T-cell (primary cell): ENCODE results near the gene LGR6. TPM values are rescaled to one million over a fixed set of nuclear protein-coding genes. Genes with fewer than 3 reads are reported as not detected.
A peak's percentile ranks its signal among the peaks of the same experiment; 100 is the strongest.

Source experiments
- ATAC-seq, 4 experiments: fragments of 200-7000 bp in 3 of 4; fragments of 150-1000 bp in 1 of 4; cut with Tn5 transposase; replicated peaks in 1 of 4; 1 replicate in 3 of 4; 2 replicates in 1 of 4; pipeline ENCODE4 v1.10.0; 2021; ENCODE audit warnings: moderate library complexity in 3 of 4, mild to moderate bottlenecking in 2 of 4, moderate number of reproducible peaks in 1 of 4
- CTCF ChIA-PET, 2 donors: fragments of 300-600 bp; sonication (Branson Sonifier 250); formaldehyde crosslinking; loops; one replicate each; lab custom pipeline; 2022; ENCODE audit warnings: antibody characterized with exemption in 2 of 2; lab: Charles Lee
- POLR2A ChIA-PET, 2 donors: fragments of 300-600 bp; sonication (Branson Sonifier 250); formaldehyde crosslinking; loops; one replicate each; lab custom pipeline; 2022; ENCODE audit warnings: antibody characterized with exemption in 2 of 2; lab: Charles Lee
- DNase-seq, 35 experiments: peaks; one replicate each; pipeline versions ENCODE4 v3.0.0 to v3.0.0-alpha.2; 2013 to 2023
- H3K27ac ChIP-seq: one replicate; pipeline ENCODE4 v1.5.1; 2013; ENCODE audit warnings: low read length
- H3K27me3 ChIP-seq, 2 experiments: replicated peaks in 1 of 2; 1 replicate in 1 of 2; 2 replicates in 1 of 2; pipeline versions ENCODE4 v1.6.1 to v1.7.0; 2013; ENCODE audit warnings: low read length in 1 of 2, mixed read lengths in 1 of 2; ENCODE audit not compliant: control insufficient read depth in 2 of 2, insufficient read depth in 2 of 2; ENCODE audit errors: extremely low read depth in 1 of 2
- H3K36me3 ChIP-seq, 2 donors: 1 replicate in 1 of 2; 2 replicates in 1 of 2; pipeline versions ENCODE4 v1.6.1 to v1.7.0; 2013; ENCODE audit warnings: low read length in 1 of 2; ENCODE audit not compliant: control insufficient read depth in 2 of 2, insufficient read depth in 1 of 2; ENCODE audit errors: extremely low read depth in 1 of 2
- H3K4me1 ChIP-seq, 2 experiments: 1 replicate in 1 of 2; 2 replicates in 1 of 2; pipeline versions ENCODE4 v1.6.1 to v1.7.0; 2013; ENCODE audit warnings: low read length in 2 of 2, mixed read lengths in 1 of 2; ENCODE audit not compliant: insufficient read depth in 2 of 2, control insufficient read depth in 1 of 2; ENCODE audit errors: extremely low read depth in 1 of 2
- H3K4me3 ChIP-seq, 2 donors: 1 replicate in 1 of 2; 2 replicates in 1 of 2; pipeline versions ENCODE4 v1.5.1 to v1.7.0; 2013; ENCODE audit warnings: mild to moderate bottlenecking in 2 of 2, low read length in 1 of 2, moderate library complexity in 1 of 2; ENCODE audit not compliant: control insufficient read depth in 1 of 2; ENCODE audit errors: extremely low read depth in 1 of 2
- H3K9me3 ChIP-seq: 2 replicates; pipeline ENCODE4 v1.7.0; 2013
- H3K27ac Mint-ChIP-seq, 2 donors: one replicate each; pipeline ENCODE4 v1.8.0; 2020 to 2021; ENCODE audit warnings: mild to moderate bottlenecking in 2 of 2, mixed read lengths in 2 of 2
- H3K27me3 Mint-ChIP-seq, 2 donors: one replicate each; pipeline ENCODE4 v1.8.0; 2021 to 2022; ENCODE audit warnings: mixed read lengths in 2 of 2
- H3K36me3 Mint-ChIP-seq: one replicate; pipeline ENCODE4 v1.8.0; 2021; ENCODE audit warnings: mixed read lengths
- H3K4me1 Mint-ChIP-seq, 3 donors: one replicate each; pipeline ENCODE4 v1.8.0; 2020 to 2022; ENCODE audit warnings: mixed read lengths in 3 of 3, mild to moderate bottlenecking in 1 of 3
- H3K4me3 Mint-ChIP-seq, 3 donors: one replicate each; pipeline ENCODE4 v1.8.0; 2020 to 2022; ENCODE audit warnings: mild to moderate bottlenecking in 3 of 3, mixed read lengths in 3 of 3, moderate library complexity in 3 of 3
- H3K9me3 Mint-ChIP-seq, 3 donors: one replicate each; pipeline ENCODE4 v1.8.0; 2020 to 2022; ENCODE audit warnings: mixed read lengths in 3 of 3
- WGBS: methylation state at CpG from one replicate; pipeline ENCODE4 v1.1.5; 2013; ENCODE audit warnings: missing lambda C conversion rate; ENCODE audit not compliant: insufficient coverage; 5-methylcytosine and 5-hydroxymethylcytosine counted together
- total RNA-seq, 35 experiments: library from RNA in 6 of 35; stranded (reverse) in 6 of 35; fragments of 120-200 nt in 1 of 35; gene quantifications; one replicate each; pipeline versions ENCODE4 v1.2.1 to v1.2.4 and lab custom pipeline; 2013 to 2026

Gene LGR6
- total RNA-seq, 5 donors from 2014 or later (not counting 1 experiment from before 2014, with no cell fraction given) = 0.58 to 13.1 (median 1.8) TPM

GRCh38 chr1:202264300-202264699 is 70.7 kb downstream of the LGR6 start:
- ATAC-seq (no peak), DNase-seq (no peak)
- Mint-ChIP-seq H3K9me3 (peaks cover 0 to 3% (median 0%) of the 10 kb centered on the region in 3 donors), H3K4me3 (no peak overlapping the region), H3K4me1 (no peaks in the 10 kb centered on the region), H3K36me3 (no peaks in the 10 kb centered on the region), H3K27ac (no peak overlapping the region), H3K27me3 (peaks cover 43 to 49% of the 10 kb centered on the region in 2 donors)
- H3K4me1 ChIP-seq = no peaks in the 10 kb centered on the region
- CTCF ChIA-PET = no interaction called here
- H3K4me3 ChIP-seq = no peak overlapping the region
- POLR2A ChIA-PET = no interaction called here
- peaks cover 4 to 26% of the 10 kb centered on the region in 2 experiments for H3K27me3 ChIP-seq
- WGBS = no CpG with 5 or more reads among the region's 6 CpGs
- H3K36me3 ChIP-seq = no peaks in the 10 kb centered on the region
- H3K27ac ChIP-seq = no peak overlapping the region
- no peaks in the 10 kb centered on the region for H3K9me3 ChIP-seq

DNA sequence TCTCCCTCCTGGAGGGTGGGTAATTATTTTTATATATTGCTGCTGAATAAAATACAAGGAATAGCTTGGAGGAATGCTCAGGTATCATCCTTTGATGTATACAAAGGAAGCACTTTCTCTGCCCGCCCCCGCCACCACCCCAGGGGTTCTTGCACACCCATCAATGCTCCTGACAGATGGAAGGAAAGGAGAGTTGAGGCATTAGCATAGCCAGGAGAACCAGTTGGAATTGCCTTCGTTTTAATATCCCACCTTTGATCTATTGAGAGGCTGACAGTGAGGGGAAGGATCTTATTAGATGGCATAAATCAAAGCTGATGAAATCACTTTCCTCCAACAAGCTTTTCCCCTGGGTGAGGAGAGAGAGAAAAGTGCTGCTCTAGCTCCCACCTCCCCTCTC is 71.1 kb downstream of the LGR6 start:
- H3K36me3 ChIP-seq = no peaks in the 10 kb centered on the region
- DNase-seq (no peak), ATAC-seq (no peak)
- H3K4me1 ChIP-seq = no peaks in the 10 kb centered on the region
- peaks cover 39 to 45% of the 10 kb centered on the region in 2 donors for H3K27me3 Mint-ChIP-seq
- no peaks in the 10 kb centered on the region for H3K9me3 ChIP-seq
- WGBS = no CpG with 5 or more reads among the region's 3 CpGs
- no peaks in the 10 kb centered on the region for H3K36me3 Mint-ChIP-seq
- H3K9me3 Mint-ChIP-seq = peaks cover 0 to 3% (median 0%) of the 10 kb centered on the region in 3 donors
- CTCF ChIA-PET = interaction anchor here in 1 of 2 donors (0.5 to 0.7 kb wide), 2 partner anchors 371 to 1959 kb away, joined by 3 to 6 read pairs; no protein-coding TSS in a partner anchor
- H3K4me3 ChIP-seq = no peak overlapping the region
- H3K4me3 Mint-ChIP-seq = no peak overlapping the region
- no peak overlapping the region for H3K27ac ChIP-seq
- no peak overlapping the region for H3K27ac Mint-ChIP-seq
- peaks cover 4 to 26% of the 10 kb centered on the region in 2 experiments for H3K27me3 ChIP-seq
- no peaks in the 10 kb centered on the region for H3K4me1 Mint-ChIP-seq
- POLR2A ChIA-PET = no interaction called here

DNA sequence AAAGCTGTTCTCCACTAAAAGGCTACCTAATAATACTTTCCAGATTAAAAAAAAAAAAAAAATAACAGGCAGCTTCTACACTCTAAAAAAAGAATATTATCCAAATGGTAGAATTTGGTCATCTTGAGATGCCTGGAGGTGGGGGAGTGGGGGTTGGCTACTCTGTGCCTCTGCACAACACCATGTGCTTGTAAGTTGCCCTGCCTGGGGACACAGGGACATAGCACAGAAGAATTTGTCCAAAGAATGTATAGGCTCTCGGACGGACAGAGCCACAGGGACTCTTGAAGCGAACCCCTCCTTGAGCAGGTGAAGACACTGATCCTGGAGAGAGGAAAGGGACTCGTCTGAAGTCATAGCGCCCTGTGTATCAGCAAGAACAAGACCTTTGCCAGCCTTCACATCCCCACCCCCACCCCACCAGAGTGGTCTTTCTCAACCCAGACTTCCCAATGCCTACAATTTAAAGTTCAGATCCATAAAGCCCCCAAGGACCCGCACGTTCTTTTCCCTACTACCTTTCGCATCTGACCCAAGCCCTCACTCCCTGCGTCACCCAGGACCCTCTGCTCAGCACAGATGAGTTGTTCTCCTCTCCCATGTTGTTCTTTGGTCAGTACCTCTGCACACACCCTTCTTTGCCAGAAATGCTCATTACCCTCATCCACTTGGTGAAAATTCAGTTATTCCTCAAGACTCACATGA is 72.6 kb downstream of the LGR6 start:
- Mint-ChIP-seq H3K36me3 (no peaks in the 10 kb centered on the region), H3K27me3 (peaks cover 36 to 46% of the 10 kb centered on the region in 2 donors), H3K4me3 (no peak overlapping the region), H3K9me3 (peaks cover 0 to 3% (median 0%) of the 10 kb centered on the region in 3 donors), H3K4me1 (no peaks in the 10 kb centered on the region), H3K27ac (no peak overlapping the region)
- POLR2A ChIA-PET = interaction anchor here in 1 of 2 donors (0.7 kb wide), 1 partner anchor 81 kb away, joined by 8 read pairs; no protein-coding TSS in a partner anchor
- CTCF ChIA-PET = no interaction called here
- ATAC-seq (no peak), DNase-seq (peak in 1 of 35 experiments; percentile 6)
- no peaks in the 10 kb centered on the region for H3K36me3 ChIP-seq
- 90% methylated on average over 5 of the region's 9 CpGs for WGBS
- H3K27ac ChIP-seq = no peak overlapping the region
- peaks cover 2 to 26% of the 10 kb centered on the region in 2 experiments for H3K27me3 ChIP-seq
- H3K4me3 ChIP-seq = no peak overlapping the region
- H3K4me1 ChIP-seq = no peaks in the 10 kb centered on the region
- H3K9me3 ChIP-seq = no peaks in the 10 kb centered on the region

- Histone ChIP-seq H3K36me3 (no peaks in the 10 kb centered on the region), H3K27ac (no peak overlapping the region), H3K27me3 (peaks cover 2 to 24% of the 10 kb centered on the region in 2 experiments), H3K4me1 (no peaks in the 10 kb centered on the region), H3K4me3 (no peak overlapping the region), H3K9me3 (no peaks in the 10 kb centered on the region)
- Mint-ChIP-seq H3K9me3 (no peaks in the 10 kb centered on the region), H3K4me1 (no peaks in the 10 kb centered on the region), H3K27me3 (peaks cover 38 to 44% of the 10 kb centered on the region in 2 donors), H3K27ac (no peak overlapping the region), H3K4me3 (no peak overlapping the region), H3K36me3 (no peaks in the 10 kb centered on the region)
- peak in 1 of 35 experiments; percentile 5 for DNase-seq
- ChIA-PET POLR2A (no interaction called here), CTCF (interaction anchor here in 1 of 2 donors (0.7 kb wide), 1 partner anchor 101 kb away, joined by 3 read pairs; no protein-coding TSS in a partner anchor)
- 86% methylated on average over 11 of the region's 13 CpGs for WGBS
- no peak for ATAC-seq
These were observed 74.4 kb downstream of the LGR6 start for GRCh38 chr1:202268032-202268431.

GRCh38 chr1:202268817-202269216 is 75.2 kb downstream of the LGR6 start:
- no peaks in the 10 kb centered on the region for H3K9me3 ChIP-seq
- Mint-ChIP-seq H3K27me3 (peaks cover 32 to 36% of the 10 kb centered on the region in 2 donors), H3K27ac (no peak overlapping the region), H3K9me3 (no peaks in the 10 kb centered on the region), H3K4me3 (no peak overlapping the region), H3K36me3 (no peaks in the 10 kb centered on the region), H3K4me1 (no peaks in the 10 kb centered on the region)
- no peak overlapping the region for H3K4me3 ChIP-seq
- DNase-seq (no peak), ATAC-seq (no peak)
- no peaks in the 10 kb centered on the region for H3K4me1 ChIP-seq
- H3K27me3 ChIP-seq = peaks cover 2 to 24% of the 10 kb centered on the region in 2 experiments
- WGBS = 78% methylated on average over 4 of the region's 5 CpGs
- ChIA-PET POLR2A (no interaction called here), CTCF (interaction anchor here in 1 of 2 donors (0.7 kb wide), 1 partner anchor 100 kb away, joined by 3 read pairs; no protein-coding TSS in a partner anchor)
- H3K36me3 ChIP-seq = no peaks in the 10 kb centered on the region
- H3K27ac ChIP-seq = no peak overlapping the region

- Mint-ChIP-seq H3K36me3 (no peaks in the 10 kb centered on the region), H3K9me3 (no peaks in the 10 kb centered on the region), H3K4me1 (no peaks in the 10 kb centered on the region), H3K27me3 (peaks cover 19 to 20% of the 10 kb centered on the region in 2 donors), H3K4me3 (no peak overlapping the region), H3K27ac (no peak overlapping the region)
- H3K4me3 ChIP-seq = no peak overlapping the region
- WGBS = 61% methylated on average over 5 of the region's 8 CpGs
- H3K9me3 ChIP-seq = no peaks in the 10 kb centered on the region
- CTCF ChIA-PET = interaction anchor here in 1 of 2 donors (0.7 kb wide), 1 partner anchor 37 kb away, joined by 4 read pairs; no protein-coding TSS in a partner anchor
- H3K27ac ChIP-seq = no peak overlapping the region
- DNase-seq (no peak), ATAC-seq (no peak)
- POLR2A ChIA-PET = interaction anchor here in 1 of 2 donors (0.6 kb wide), 1 partner anchor 1858 kb away, joined by 3 read pairs; no protein-coding TSS in a partner anchor
- no peaks in the 10 kb centered on the region for H3K36me3 ChIP-seq
- H3K4me1 ChIP-seq = no peaks in the 10 kb centered on the region
- peaks cover 0 to 12% of the 10 kb centered on the region in 2 experiments for H3K27me3 ChIP-seq
These were observed 77.3 kb downstream of the LGR6 start for GRCh38 chr1:202270871-202271326.
